Activated CD4-positive, alpha-beta T cell treated with anti-CD3 and anti-CD28 coated beads, Interleukin-2, amount 50 U/mL, for 48 hours (primary cell): ENCODE measurements around the gene SPATA24.
"Not testable (repeated sequence)": the region's sequence is repeated elsewhere in the genome, so short reads cannot be mapped to it uniquely, and the experiment has no call there.

Source experiments
- DNase-seq, 2 experiments: peaks; one replicate each; pipeline ENCODE4 v3.0.0-alpha.2; 2020

SPATA24 gene

DNA sequence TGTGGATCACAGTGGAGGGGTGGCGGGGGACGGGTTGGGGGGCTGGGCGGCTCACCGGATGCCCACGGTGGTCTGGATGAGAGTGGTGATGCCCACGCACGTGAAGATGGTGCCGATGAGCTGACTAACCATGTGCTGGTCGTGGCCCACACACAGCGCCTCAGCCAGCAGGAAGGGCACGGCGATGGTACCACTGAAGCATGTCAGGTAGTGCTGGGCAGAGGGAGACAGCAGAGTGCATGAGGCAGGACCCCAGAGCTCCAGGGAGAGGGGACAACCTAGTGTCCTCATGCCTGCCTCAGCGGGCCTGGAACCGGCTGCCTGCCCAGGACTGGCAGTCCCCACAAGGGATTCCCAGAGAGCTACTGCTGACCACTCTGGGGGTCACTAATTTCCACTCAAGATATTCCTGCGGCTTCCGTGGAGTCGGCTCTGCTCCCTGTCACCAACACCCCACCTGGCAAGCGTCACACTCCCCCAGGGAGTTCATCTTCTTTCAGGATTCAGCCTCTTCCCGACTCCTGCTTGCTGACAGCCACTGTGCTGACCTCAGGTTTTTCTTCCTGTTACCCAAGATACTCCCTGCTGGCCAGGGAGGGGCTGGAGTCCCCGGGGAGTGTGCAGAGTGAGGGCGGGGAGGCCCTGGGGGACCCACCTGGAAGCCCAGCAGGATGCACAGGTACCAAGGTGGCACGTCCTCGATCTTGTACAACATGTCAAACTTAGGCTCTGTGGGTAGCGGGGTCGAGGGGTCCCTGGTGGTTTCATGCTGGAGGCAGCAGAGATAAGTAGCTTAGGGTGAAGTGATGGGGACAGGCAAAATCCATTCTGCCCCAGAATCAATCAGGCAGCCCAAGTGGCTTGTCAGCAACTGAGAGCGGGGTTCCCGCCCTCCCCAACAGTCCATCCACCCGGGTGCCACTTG is 21.8 kb downstream of the SPATA24 start:
- no peak for DNase-seq

DNA sequence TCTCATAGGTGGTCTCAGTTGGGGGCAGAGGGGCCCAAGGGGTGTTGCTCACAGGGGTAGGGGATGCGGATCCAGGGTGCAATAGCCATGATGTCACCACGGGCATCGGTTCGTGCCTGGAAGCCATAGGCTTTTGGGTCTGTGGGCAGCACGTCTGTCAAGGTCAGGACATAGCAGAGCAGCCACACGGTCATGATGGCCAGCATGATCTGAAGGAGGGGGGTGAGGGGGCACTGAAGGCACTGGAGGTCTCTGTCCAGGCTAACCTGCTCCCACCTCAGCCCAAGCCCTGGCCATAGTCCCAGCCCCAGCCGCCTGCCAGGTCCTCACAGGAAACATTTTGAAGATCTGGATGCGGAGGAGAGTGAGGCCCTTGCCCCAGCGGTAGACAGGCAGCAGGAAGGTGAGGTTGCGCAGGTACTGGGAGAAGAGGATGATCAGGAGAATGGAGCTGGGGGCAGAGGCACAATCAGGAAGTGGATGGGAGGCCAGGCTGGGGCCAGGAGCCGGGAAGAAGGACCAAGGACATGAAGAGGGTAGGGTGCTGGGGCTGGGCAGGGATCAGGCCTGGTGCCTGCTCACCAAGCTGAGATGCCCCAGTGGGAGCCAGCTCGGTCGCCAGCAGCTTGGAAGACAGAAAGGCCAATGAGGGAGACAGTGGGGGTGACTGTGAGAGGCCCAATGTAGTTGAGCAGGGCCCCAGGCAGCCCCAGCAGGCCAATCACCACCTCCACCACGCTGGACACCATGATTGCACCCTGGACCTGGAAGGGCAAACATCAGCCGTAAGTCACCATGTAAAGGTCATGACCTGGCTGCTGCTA is 24.1 kb downstream of the SPATA24 start:
- DNase-seq = no peak

DNA sequence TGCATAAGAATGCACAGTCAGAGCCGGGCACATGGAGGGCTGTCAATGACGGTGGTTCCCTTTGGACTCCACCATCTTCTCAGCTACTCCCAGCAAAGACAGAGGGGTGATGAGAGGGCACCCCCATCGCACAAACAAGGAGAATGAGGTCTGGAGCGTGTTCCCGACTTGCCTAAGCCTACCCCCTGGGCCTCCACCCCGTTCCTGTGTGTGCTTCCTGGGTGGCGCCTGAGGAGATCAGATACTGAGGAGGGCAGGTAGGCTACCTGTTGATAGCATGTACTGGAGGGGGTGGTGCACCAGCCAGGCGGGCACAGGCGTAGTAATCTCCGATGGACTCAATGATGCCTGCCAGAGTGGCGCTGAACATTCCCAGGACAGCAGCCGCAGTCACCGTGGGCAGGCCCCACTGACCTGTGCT is 24.9 kb downstream of the SPATA24 start:
- DNase-seq = no peak

DNA sequence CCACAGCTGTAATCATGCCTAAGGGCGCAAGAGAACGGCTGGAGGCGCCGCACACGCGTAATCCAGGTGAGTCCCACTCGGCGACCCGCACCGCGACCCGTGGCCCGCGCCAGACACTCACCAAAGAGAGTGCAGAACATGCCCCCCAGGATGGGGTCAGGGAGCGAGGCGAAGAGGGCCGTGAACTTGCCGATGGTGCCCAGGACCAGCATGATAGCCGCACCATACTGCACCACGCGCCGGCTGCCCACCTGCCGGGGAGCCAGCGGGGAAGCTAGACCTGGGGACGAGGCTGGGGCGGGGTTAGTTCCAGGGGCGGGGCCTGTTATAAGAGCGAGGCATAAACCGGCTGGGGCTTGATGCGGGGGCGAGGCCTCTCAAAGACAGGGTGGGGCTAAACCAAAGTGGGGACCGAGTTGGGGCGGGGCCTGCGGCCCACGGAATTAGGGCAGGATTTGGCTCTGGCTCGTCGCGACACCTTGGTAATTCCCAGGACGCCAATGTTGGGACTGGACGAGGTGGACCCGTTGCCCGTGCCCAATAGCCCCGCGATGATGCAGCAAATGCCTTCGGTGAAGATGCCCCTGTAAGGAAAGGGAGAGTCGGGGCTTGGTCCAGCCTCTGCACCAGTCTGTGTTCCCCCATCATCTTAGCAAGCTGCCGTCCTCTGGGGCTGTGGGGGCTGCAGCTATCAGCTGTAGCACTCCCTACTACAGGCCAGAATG is 25.6 kb downstream of the SPATA24 start:
- DNase-seq = no peak

DNA sequence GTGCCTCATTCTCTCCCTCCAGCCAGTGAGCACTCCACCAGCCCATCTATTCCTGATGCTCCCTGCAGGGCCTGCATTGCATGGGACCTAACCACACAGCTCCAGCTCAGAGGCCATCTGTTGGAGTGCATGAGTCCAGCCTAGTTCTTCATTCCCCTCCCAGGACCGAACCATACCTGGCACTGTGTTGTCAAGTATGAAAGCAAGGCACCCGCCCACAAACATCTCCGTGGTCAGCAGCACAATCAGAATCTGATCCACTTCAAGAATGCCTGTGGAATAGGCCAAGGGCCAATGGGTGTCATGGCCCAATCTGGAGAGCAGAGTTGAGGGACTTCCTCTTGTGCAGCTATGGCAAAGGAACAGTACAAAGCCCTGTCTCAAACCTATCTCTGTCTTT is 26.7 kb downstream of the SPATA24 start:
- no peak for DNase-seq

DNA sequence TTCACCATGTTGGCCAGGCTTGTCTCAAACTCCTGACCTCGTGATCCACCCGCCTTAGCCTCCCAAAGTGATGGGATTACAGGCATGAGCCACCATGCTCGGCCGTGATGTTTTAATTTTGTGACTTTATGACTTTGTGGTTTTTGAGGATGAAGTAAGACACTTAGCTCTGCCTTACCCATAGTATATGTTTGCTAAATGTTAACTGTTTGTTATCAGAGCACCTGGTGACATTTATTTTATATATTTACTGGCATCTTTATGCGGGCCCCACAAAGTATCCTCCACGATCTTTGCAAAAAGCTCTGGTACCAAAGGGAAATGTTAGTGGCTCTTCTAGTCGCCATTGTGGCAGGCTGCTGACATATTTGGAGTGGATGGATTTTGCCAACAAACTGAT is 27.5 kb downstream of the SPATA24 start:
- no peak for DNase-seq

DNA sequence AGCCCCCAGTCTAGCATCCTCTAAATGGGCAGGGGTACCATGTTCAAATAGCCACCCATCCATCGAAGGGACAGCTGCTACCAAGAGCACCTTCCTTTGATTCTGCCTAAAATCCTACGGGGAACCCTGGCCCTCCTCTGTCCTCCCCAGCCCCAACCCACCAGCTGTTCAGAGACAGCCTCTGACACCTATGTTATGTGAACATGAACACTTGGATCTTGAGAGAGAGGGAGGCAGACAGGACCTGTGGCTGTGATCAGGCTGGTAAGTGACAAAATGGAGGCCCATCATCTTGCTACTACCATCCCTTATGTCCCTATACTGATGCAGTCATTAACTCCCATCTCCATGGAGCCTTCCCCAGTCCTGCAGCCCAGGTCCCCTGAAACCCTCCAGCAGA is 29.0 kb downstream of the SPATA24 start:
- DNase-seq = no peak

DNA sequence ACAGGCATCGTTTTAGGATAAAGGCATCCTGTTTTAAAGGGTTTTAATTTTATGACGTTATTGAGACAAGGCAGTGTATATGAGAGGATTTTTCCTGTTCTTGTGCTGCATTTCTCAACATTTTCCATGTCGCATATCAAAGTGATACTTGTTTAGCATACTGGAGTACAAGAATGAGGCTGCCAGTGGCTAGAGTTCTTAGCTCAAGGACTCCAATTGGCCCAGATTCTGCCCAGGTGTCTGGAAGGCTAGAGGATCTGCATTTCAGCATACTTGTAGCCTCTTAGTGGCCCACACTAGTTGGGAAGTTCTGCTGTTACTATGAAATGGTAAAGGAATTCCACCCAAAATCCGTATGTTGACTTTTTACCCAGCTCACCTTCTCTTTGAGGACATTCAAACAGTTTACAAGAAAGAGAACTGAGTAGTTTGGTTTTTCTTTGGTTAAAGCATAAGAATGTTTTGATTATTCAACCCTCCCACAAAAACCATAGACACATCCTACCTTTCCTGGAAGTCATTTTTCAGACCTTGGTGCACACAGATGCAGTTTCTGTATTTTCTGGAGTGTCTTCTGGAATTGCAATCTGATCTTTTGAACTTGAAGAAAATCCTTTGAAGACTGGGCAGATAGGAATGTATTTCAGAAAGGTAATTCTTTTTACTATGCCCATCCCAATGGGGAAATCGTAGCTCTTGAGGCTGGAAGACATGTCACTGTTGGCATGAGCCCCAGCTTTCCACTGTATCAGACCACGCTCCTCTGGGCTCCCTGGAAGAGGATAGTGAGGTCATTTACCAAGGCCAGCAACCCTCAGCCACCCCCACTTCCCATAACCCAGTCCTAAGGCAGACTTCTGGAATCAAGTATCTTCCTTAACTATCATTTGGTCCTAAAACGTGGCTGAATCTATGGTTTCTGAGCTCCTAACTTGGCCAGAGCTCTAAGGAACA is 32.1 kb downstream of the SPATA24 start:
- DNase-seq = no peak

DNA sequence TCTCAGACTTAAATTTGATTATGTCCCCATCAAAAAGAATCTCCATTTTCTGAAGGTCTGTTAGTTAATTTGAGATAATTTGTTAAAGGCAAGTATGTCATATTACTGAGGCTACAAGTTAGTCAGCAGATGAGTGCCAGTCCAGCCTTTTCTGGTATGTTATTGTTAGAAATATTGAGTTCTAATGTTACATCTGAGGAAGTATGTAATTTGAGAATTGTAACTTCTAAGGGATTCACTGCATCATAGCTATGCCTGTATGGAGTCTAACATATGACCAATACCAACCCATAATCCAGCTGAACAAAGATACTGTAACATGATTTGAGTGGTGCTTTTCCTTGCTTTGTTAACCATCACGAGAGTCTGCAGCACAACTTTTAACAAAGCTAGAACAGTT is 34.7 kb downstream of the SPATA24 start:
- no peak for DNase-seq

DNA sequence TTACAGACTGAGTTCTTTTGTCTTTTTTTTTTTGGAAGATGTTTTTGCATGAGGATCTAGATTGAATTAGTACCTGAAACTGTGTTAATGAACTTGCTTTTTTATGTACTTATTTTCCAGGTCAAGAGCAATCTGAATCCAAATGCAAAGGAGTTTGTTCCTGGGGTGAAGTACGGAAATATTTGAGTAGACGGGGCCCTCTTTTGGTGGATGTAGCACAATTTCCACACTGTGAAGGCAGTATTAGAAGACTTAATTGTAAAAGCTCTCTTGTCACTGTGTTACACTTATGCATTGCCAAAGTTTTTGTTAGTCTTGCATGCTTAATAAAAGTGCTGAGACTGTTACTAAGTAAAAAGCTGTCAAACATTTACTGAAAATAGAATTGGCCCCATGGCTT is 35.3 kb downstream of the SPATA24 start:
- no peak for DNase-seq

DNA sequence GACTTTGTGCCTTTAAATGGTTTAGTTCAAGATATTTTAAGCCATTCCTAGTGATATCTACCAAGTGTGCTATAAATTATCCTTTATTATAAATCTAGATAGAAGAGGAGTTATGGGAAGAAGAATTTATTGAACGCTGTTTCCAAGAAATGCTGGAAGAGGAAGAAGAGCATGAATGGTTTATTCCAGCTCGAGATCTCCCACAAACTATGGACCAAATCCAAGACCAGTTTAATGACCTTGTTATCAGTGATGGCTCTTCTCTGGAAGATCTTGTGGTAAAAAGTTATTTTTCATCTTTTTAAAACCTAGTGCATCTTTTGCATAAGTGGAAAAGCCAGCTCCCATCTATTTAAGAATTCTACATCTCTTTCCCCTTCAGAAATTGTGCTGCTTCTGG is 39.4 kb downstream of the SPATA24 start:
- DNase-seq = no peak

DNA sequence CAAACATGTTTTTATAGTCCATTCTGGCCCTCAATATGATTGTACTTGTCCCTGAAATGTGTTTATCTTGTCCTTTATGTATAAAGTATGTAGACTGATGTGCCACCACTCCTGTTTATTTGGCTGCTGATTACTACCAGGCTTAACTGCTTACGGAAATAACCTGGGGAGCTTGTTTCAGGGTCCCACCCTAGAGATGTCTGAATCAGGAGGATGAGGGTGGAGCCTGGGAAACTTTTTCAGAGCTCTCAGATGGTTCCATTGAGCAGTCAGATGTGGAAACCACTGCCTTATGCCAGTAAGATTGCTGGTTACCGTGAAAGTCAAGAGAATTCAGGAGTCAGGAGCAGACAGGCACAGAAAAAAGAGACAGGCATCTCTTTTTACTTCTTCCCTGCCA is 40.0 kb downstream of the SPATA24 start:
- no peak for DNase-seq

DNA sequence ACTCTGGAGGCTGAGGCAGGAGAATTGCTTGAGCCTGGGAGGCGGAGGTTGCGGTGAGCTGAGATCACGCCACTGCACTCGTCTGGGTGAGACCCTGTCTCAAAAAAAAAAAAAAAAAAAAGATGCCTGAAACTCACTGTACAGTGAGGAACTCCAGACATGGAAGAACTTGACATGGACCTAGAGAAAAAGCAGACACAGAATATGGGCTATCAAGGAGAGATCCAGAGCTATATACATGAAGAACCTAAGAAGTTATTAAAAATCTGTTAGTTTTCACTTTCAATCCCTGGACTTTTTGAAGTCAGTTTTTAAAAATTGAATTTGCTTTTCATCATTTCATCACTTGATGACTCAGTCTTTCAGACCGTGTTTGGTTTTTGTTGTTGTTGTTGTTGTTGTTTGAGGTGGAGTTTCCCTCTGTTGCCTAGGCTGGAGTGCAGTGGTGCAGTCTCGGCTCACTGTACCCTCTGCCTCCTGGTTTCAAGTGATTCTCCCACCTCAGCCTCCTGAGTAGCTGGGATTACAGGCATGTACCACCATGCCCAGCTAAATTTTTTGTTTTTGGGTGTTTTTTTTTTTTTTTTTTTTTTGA is 42.0 kb downstream of the SPATA24 start:
- no peak for DNase-seq

DNA sequence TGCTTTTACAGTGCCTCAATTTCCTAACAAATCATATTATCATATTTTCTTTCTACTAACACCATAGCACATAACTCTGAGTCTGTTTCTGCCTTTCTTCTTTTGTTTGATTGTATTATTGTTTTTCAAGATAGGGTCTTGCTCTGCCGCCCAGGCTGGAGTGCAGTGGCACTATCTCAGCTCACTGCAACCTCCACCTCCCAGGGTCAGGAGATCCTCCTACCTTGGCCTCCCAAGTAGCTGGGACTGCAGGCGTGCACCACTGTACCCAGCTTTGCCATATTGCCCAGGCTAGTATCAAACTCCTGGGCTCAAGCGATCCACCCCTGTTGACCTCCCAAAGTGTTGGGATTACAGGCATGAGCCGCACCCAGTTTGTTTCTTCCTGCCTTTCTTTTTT is 43.5 kb downstream of the SPATA24 start:
- no peak for DNase-seq

DNA sequence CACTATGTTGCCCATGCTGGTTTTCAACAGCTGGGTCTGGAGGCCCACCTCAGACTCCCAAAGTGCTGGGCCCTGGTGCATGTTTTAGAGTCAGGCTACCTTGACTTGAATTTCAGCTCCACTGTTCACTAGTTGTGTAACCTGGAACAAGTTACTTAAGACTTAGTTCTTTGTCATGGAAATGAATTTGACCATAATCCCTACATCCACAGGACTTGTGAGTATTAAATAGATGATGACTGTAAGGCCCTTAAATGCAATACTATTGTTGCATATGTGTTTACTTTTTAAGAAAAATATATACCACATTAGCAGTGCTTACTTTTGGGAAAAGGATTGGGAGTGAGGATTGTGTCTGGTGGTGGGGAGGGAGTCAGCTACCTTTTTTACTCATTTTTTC is 45.8 kb downstream of the SPATA24 start:
- DNase-seq = no peak

DNA sequence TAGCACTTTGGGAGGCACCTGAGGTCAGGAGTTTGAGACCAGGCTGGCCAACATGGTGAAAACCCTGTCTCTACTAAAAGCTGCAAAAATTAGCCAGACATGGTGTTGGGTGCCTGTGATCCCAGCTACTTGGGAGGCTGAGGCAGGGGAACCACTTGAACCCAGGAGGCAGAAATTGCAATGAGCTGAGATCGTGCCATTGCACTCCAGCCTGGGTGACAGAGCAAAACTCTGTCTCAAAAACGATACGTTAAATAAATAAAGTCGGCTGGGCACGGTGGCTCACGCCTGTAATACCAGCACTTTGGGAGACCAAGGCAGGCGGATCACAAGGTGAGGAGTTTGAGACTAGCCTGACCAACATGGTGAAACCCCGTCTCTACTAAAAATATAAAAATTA is 48.0 kb downstream of the SPATA24 start:
- not testable (repeated sequence) for DNase-seq

DNA sequence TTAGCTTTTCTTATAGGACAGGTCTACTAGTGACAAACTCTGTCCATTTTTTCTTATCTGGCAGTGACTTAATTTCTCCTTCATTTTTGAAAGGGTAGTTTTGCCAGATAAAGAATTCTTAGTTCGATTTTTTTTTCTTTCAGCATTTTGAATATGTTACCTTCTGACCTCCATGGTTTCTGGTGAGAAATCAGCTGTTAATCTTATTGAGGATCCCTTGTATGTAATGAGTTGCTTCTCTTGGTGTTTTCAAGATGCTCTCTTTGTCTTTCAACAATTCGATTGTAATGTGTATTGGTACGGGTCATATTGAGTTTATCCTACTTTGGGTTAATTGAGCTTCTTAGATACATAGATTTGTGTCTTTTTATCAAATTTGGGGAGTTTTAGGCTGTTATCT is 49.7 kb downstream of the SPATA24 start:
- no peak for DNase-seq

DNA sequence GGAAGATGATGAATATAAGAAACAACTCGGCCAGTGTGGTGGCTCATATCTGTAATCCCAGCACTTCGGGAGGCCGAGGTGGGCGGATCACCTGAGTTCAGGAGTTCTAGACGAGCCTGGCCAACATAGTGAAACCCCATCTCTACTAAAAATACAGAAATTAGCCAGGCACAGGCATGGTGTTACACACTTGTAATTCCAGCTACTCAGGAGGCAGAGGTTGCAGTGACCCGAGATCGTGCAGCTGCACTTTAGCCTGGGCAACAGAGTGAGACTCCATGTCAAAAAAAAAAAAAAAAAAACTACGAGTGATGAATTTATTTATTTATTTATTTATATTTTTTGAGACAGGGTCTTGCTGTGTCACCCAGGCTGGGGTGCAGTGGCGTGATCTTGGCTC is 56.0 kb downstream of the SPATA24 start:
- not testable (repeated sequence) for DNase-seq
